Kidney (tissue), 14 donors: ENCODE data around the gene MT3. TPM values are rescaled to one million over a fixed set of nuclear protein-coding genes. Genes with fewer than 3 reads are reported as not detected.
A peak's percentile ranks its signal among the peaks of the same experiment; 100 is the strongest.

ENCODE experiments used
- DNase-seq, 5 donors: peaks; one replicate each; pipeline ENCODE4 v3.0.0-alpha.2; 2013 to 2020
- FAIRE-seq: peaks from 2 replicates; lab custom pipeline; 2012; peaks lifted over from hg19 to GRCh38; lab: Jason Lieb, UNC
- H3K27ac ChIP-seq, 2 donors: one replicate each; pipeline ENCODE4 v1.7.0; 2013; ENCODE audit warnings: low read depth in 2 of 2, low read length in 2 of 2, inconsistent platforms in 1 of 2
- H3K27me3 ChIP-seq: one replicate; pipeline ENCODE4 v1.7.1; 2013; ENCODE audit warnings: low read length, inconsistent platforms; ENCODE audit not compliant: control insufficient read depth, insufficient read depth
- H3K36me3 ChIP-seq, 3 donors: one replicate each; pipeline versions ENCODE4 v1.7.0 to v1.7.1; 2013; ENCODE audit warnings: low read length in 3 of 3, control low read depth in 1 of 3, inconsistent platforms in 1 of 3; ENCODE audit not compliant: insufficient read depth in 3 of 3, control insufficient read depth in 2 of 3
- H3K4me1 ChIP-seq, 3 donors: one replicate each; pipeline versions ENCODE4 v1.7.0 to v1.7.1; 2013; ENCODE audit warnings: low read length in 3 of 3, inconsistent platforms in 1 of 3, low read depth in 1 of 3; ENCODE audit not compliant: control insufficient read depth in 2 of 3, insufficient read depth in 2 of 3
- H3K4me3 ChIP-seq, 3 donors: one replicate each; pipeline versions ENCODE4 v1.7.0 to v1.8.1; 2013; ENCODE audit warnings: low read length in 3 of 3, control low read depth in 1 of 3, inconsistent platforms in 1 of 3
- H3K9ac ChIP-seq, 3 donors: one replicate each; pipeline versions ENCODE4 v1.7.0 to v1.7.1; 2013; ENCODE audit warnings: low read length in 3 of 3, control low read depth in 1 of 3, inconsistent platforms in 1 of 3
- H3K9me3 ChIP-seq, 3 donors: one replicate each; pipeline versions ENCODE4 v1.7.0 to v1.7.1; 2013; ENCODE audit warnings: low read length in 3 of 3, control low read depth in 1 of 3, inconsistent platforms in 1 of 3; ENCODE audit not compliant: control insufficient read depth in 2 of 3, insufficient read depth in 1 of 3
- CTCF ChIP-seq: IDR thresholded peaks from 3 replicates; pipeline ENCODE4 v1.5.1; 2012; ENCODE audit warnings: mild to moderate bottlenecking, moderate library complexity, borderline replicate concordance; ENCODE audit not compliant: insufficient read depth; ENCODE audit errors: extremely low read depth
- intact Hi-C: fragments of 100-400 bp; cut with DNase I; formaldehyde crosslinking; loops from one replicate; pipeline ENCODE4 v1.11.1; 2022
- polyA plus RNA-seq: library from polyadenylated mRNA; stranded (reverse); fragments of 350-450 nt; fragmentation: Illumina TruSeq; extraction: RNeasy Lipid Tissue Mini Kit (QIAGEN cat#74804); gene quantifications from one replicate; pipeline ENCODE4 v1.2.3, GENCODE V29; 2014; ENCODE audit warnings: low read depth, low replicate concordance; ENCODE audit not compliant: insufficient read depth
- total RNA-seq: library from RNA; stranded (reverse); fragmentation: NEBNext Ultra II Directional; extraction: Animal tissue kit (Norgen Biotek cat#: 25700); gene quantifications from one replicate; pipeline ENCODE4 v1.2.1, GENCODE V29; 2021
- donor health status: control.
- donor health status: control.
- donor health status: control.
- donor health status: control.
- donor health status: control.
- donor health status: DM: yes; HTN: yes; CAD: no.
- donor health status: Normal renal cell carcinoma (clear cell type).

The MT3 gene
- total and polyA plus RNA-seq, 2 donors from 2014 or later: 25.5 TPM; not detected in 1

- no peak for TF ChIP-seq CTCF
- Histone ChIP-seq H3K9ac (peak within 1 kb of the TSS in 1 of 3 donors; percentile 55), H3K4me1 (peaks cover 0 to 12% (median 0%) of the 10 kb centered on the region in 3 donors), H3K27ac (peak within 1 kb of the TSS; percentile 17 to 57), H3K9me3 (no peaks in the 10 kb centered on the region), H3K36me3 (no peaks in the 10 kb centered on the region), H3K4me3 (peak within 1 kb of the TSS in 2 of 3 donors; percentile 59 to 61), H3K27me3 (peaks cover 74% of the 10 kb centered on the region)
- DNase-seq (peak; percentile 57 to 95 (median 60)), FAIRE-seq (no peak)
- intact Hi-C loops: no loop called here
Observed at GRCh38 chr16:56637814-56638750, 48.8 kb downstream of the MT3 start, which contains the start of gene MT1A. Gene MT1A, plus strand, starts transcription at chr16:56638666. Its CDS starts 73 bp downstream, at chr16:56638739.

- peak overlapping the region in 2 of 3 donors; percentile 47 to 61 for H3K4me3 ChIP-seq
- no peak overlapping the region for H3K9ac ChIP-seq
Observed at GRCh38 chr16:56639045-56639444, 49.7 kb downstream of the MT3 start.

GRCh38 chr16:56640076-56640475 is 50.7 kb downstream of the MT3 start:
- peaks cover 0 to 19% (median 6%) of the 10 kb centered on the region in 3 donors for H3K4me1 ChIP-seq
- FAIRE-seq (no peak), DNase-seq (no peak)
- H3K36me3 ChIP-seq: no peaks in the 10 kb centered on the region
- TF ChIP-seq CTCF: no peak
- no peak overlapping the region for H3K27ac ChIP-seq
- peaks cover 69% of the 10 kb centered on the region for H3K27me3 ChIP-seq
- H3K9ac ChIP-seq: no peak overlapping the region
- H3K4me3 ChIP-seq: no peak overlapping the region
- intact Hi-C loops: no loop called here
- no peaks in the 10 kb centered on the region for H3K9me3 ChIP-seq

More at GRCh38 chr16:56639045-56639444, 49.7 kb downstream of the MT3 start:
- DNase-seq (no peak), FAIRE-seq (no peak)
- TF ChIP-seq CTCF: no peak
- intact Hi-C loops: no loop called here
- no peak overlapping the region for H3K27ac ChIP-seq
- H3K9me3 ChIP-seq: no peaks in the 10 kb centered on the region
- peaks cover 0 to 17% (median 5%) of the 10 kb centered on the region in 3 donors for H3K4me1 ChIP-seq
- peaks cover 72% of the 10 kb centered on the region for H3K27me3 ChIP-seq
- no peaks in the 10 kb centered on the region for H3K36me3 ChIP-seq

Other genes with a start within 250 kb of the MT3 start
- 163 TPM for gene AMFR, start 164.0 kb upstream of the MT3 start, total RNA-seq
- gene AMFR, start 164.0 kb upstream of the MT3 start, polyA plus RNA-seq: 143 TPM
- 117 TPM for gene NUDT21, start 138.2 kb upstream of the MT3 start, total RNA-seq
- 47.1 TPM for gene NUDT21, start 138.2 kb upstream of the MT3 start, polyA plus RNA-seq
- 39.4 TPM for gene OGFOD1, start 138.0 kb upstream of the MT3 start, total RNA-seq
- 16.1 TPM for gene OGFOD1, start 138.0 kb upstream of the MT3 start, polyA plus RNA-seq
- 64.2 TPM for gene BBS2, start 69.5 kb upstream of the MT3 start, total RNA-seq
- gene BBS2, start 69.5 kb upstream of the MT3 start, polyA plus RNA-seq: 46.5 TPM
- not detected for gene MT4, start 24.5 kb upstream of the MT3 start, total RNA-seq
- not detected for gene MT4, start 24.5 kb upstream of the MT3 start, polyA plus RNA-seq
- gene MT2A, start 19.1 kb downstream of the MT3 start, total RNA-seq: 507 TPM
- gene MT2A, start 19.1 kb downstream of the MT3 start, polyA plus RNA-seq: 315 TPM
- 258 TPM for gene MT1E, start 36.3 kb downstream of the MT3 start, total RNA-seq
- 191 TPM for gene MT1E, start 36.3 kb downstream of the MT3 start, polyA plus RNA-seq
- gene MT1M, start 43.1 kb downstream of the MT3 start, total RNA-seq: 27.9 TPM
- gene MT1M, start 43.1 kb downstream of the MT3 start, polyA plus RNA-seq: 15.3 TPM
- 19.8 TPM for gene MT1A, start 49.1 kb downstream of the MT3 start, total RNA-seq
- 3.1 TPM for gene MT1A, start 49.1 kb downstream of the MT3 start, polyA plus RNA-seq
- gene MT1B, start 62.4 kb downstream of the MT3 start, total RNA-seq: not detected
- not detected for gene MT1B, start 62.4 kb downstream of the MT3 start, polyA plus RNA-seq
- 53.3 TPM for gene MT1F, start 68.4 kb downstream of the MT3 start, total RNA-seq
- 312 TPM for gene MT1F, start 68.4 kb downstream of the MT3 start, polyA plus RNA-seq
- gene MT1G, start 78.5 kb downstream of the MT3 start, total RNA-seq: 33.6 TPM
- gene MT1G, start 78.5 kb downstream of the MT3 start, polyA plus RNA-seq: 2,564 TPM
- gene MT1H, start 80.3 kb downstream of the MT3 start, total RNA-seq: 4.4 TPM
- 606 TPM for gene MT1H, start 80.3 kb downstream of the MT3 start, polyA plus RNA-seq
- gene MT1X, start 92.9 kb downstream of the MT3 start, total RNA-seq: 223 TPM
- 476 TPM for gene MT1X, start 92.9 kb downstream of the MT3 start, polyA plus RNA-seq
- gene NUP93, start 140.6 kb downstream of the MT3 start, total RNA-seq: 48.8 TPM
- gene NUP93, start 140.6 kb downstream of the MT3 start, polyA plus RNA-seq: 34.8 TPM